Stimulated activated CD4-positive, alpha-beta T cell treated with anti-CD3 and anti-CD28 coated beads, Interleukin-2, amount 100 ng/mL, for 48 hours (primary cell): ENCODE measurements around the gene SERTAD1.

Experiments
- DNase-seq, 2 donors: peaks; one replicate each; pipeline ENCODE4 v3.0.0-alpha.2; 2020

Gene SERTAD1

GRCh38 chr19:40398417-40399131 is 27.2 kb downstream of the SERTAD1 start:
- DNase-seq = peak; percentile 47 to 51

- no peak for DNase-seq
Measured at GRCh38 chr19:40397568-40397906, 28.3 kb downstream of the SERTAD1 start.

DNA sequence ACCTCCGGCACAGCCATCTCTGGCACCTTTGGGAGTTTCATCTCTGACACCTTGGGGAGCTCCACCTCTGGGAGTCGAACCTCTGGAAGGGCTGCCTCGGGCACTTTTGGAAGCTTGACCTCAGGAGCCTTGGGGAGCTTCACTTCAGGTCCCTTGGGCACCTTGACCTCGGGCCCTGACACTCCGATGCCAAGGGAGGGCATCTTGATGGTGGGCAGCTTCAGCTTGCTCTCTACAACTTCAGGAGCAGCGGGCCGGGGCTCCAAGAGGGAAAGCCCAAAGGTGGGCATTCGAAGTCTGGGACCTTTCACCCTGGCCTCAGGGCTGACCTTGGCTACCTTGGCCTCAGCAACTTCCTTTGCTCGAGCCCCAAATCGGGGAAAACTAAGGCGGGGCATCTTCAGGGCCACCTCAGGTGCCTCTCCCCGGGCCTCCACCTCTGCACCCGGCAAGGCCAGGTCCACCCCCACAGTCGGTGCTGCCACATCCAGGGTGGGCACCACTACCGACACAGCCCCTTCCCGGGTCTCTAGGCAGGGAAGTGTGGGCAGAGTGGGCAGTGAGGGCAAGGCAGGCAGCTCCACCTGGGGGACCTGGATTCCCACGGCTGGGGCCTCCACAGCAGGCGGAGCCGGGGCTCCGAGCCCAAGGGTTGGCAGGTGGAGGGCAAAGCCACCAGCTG is 28.8 kb downstream of the SERTAD1 start:
- no peak for DNase-seq

DNA sequence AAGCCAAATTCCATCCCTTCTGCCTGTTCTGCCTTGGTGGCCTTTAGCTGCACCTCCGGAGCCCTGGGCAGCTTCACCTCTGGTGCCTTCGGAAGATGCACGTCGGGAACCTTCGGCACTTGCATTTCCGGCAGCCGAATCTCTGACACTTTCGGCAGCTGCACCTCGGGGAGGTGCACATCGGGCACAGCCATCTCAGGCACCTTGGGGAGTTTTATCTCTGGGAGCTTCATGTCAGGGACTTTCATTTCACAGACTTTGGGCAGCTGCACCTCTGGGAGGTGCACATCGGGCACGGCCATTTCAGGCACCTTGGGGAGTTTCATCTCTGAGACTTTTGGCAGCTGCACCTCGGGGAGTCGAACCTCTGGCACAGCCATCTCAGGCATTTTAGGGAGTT is 29.8 kb downstream of the SERTAD1 start:
- no peak for DNase-seq

- no peak for DNase-seq
Measured at GRCh38 chr19:40394816-40395210, 31.0 kb downstream of the SERTAD1 start.

- no peak for DNase-seq
Measured at GRCh38 chr19:40393894-40394815, 31.6 kb downstream of the SERTAD1 start.

- no peak for DNase-seq
Measured at GRCh38 chr19:40392894-40393517, 32.8 kb downstream of the SERTAD1 start.

- no peak for DNase-seq
Measured at GRCh38 chr19:40392123-40392522, 33.7 kb downstream of the SERTAD1 start.

GRCh38 chr19:40390084-40390742 is 35.6 kb downstream of the SERTAD1 start, which contains the start of gene HIPK4:
TSS of gene HIPK4 (minus strand) at chr19:40390181. CDS start at chr19:40389902, 279 bp downstream.
- DNase-seq = no peak

DNA sequence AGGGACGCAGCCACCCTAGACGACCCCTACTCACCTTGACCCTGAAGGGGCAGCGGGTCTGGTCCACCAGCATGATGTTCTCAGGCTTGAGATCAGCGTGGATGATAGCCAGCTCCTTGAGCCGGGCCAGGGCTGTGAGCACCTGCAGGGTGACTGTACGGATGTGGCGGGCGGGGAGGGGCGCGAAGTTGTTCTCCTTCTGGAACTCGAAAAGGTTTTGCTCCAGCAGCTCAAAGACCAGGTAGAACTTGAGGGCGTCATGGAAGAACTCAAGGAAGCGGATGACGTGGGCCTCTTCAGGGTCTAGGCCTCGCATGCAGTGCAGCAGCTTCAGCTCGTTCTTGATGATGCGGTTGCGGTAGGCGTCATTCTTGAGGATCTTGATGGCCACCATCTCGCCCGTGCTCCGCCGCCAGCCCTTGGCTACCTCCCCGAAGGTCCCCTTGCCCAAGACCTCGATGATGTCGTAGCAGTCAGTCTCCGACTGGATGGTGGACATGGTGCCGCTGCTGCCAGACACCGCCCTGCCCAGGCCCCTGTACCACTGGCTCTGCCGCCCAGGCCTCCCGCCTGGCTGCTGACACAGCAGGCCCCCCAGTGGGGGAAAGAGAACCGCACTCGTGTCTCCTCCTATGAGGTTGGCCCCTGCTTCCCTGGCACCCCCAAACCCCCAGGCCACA is 36.2 kb downstream of the SERTAD1 start:
- no peak for DNase-seq

GRCh38 chr19:40388481-40388880 is 37.3 kb downstream of the SERTAD1 start:
- DNase-seq = no peak

- no peak for DNase-seq
Measured at GRCh38 chr19:40387155-40387554, 38.6 kb downstream of the SERTAD1 start.

DNA sequence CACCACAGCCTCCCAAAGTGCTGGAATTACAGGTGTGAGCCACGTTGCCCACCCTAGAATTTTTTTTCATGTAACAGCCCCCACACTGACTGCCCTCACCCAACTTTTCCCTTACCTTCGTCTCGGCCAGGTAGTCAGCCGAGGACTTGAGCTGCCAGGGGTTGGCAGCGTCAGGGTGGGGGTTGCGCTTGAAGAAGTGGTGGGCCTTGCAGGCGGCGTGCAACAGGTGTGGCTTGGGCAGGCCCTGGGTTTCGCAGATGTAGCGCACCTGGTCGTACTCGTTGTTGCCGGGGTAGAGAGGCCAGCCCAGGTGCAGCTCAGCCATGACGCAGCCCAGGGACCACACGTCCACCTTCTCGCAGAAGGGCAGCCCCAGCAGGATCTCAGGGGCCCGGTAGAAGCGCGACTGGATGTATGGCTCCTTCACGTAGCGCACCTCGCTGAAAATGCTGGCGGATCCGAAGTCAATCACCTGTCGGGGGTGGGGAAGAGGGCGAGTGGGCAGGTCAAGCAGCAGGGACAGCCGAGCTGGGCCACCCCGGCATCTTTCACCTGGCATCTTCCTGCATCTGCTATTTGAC is 42.0 kb downstream of the SERTAD1 start:
- DNase-seq = no peak

DNA sequence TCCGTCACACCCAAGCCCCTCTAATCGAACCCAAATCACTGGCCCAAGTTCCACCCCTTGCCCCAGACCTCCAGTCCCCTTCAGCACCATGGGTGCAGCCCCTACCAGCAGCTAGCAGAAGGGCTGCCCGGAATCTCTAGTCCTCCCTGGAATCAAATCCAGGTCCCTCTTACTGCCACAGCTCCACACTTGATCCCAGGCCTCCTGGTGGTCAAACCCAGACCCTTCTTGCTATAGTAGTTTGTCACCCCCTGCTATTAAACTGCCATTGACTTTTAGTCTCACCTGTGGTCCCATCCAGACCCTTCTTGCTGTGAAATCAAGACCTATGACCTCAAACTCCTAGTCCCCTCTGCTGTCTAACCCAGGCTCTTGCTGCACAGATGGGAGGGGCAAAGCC is 44.5 kb downstream of the SERTAD1 start:
- no peak for DNase-seq

GRCh38 chr19:40380199-40381037 is 45.4 kb downstream of the SERTAD1 start:
- no peak for DNase-seq

- DNase-seq = no peak
Measured at GRCh38 chr19:40379446-40380198, 46.2 kb downstream of the SERTAD1 start.

- DNase-seq = no peak
Measured at GRCh38 chr19:40378509-40378908, 47.3 kb downstream of the SERTAD1 start.

DNA sequence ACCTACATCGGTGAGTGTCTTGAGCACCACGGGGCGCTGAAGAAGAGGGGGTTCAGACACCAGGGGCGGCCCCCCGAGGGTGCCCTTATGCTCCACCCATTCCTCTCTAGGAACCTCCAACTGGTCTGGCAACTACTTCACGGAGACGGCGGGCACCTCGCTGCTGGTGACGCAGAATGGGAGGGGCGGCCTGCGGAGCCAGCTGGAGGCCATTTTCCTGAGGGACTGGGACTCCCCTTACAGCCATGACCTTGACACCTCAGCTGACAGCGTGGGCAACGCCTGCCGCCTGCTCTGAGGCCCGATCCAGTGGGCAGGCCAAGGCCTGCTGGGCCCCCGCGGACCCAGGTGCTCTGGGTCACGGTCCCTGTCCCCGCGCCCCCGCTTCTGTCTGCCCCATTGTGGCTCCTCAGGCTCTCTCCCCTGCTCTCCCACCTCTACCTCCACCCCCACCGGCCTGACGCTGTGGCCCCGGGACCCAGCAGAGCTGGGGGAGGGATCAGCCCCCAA is 47.9 kb downstream of the SERTAD1 start:
- DNase-seq = no peak

- DNase-seq = no peak
Measured at GRCh38 chr19:40376286-40376862, 49.4 kb downstream of the SERTAD1 start.
